GM12891 (cell line): Measurements from ENCODE around the gene WIPF1.
A peak's percentile ranks its signal among the peaks of the same experiment; 100 is the strongest.

Experiments used
- DNase-seq: peaks from one replicate; pipeline ENCODE4 v3.0.0; 2011; ENCODE audit warnings: low spot score; ENCODE audit not compliant: insufficient read length
- FAIRE-seq: peaks from 2 replicates; lab custom pipeline; 2011; peaks lifted over from hg19 to GRCh38; lab: Jason Lieb, UNC
- PAX5 ChIP-seq: IDR thresholded peaks from 2 replicates; pipeline ENCODE4 v1.6.1; 2011; ENCODE audit warnings: low read length, moderate library complexity, mild to moderate bottlenecking; ENCODE audit not compliant: insufficient read depth, severe bottlenecking
- POLR2A ChIP-seq: IDR thresholded peaks from 2 replicates; pipeline ENCODE4 v1.6.1; 2011; ENCODE audit warnings: low read depth, low read length, control low read depth
- POLR2AphosphoS5 ChIP-seq: IDR thresholded peaks from 2 replicates; pipeline ENCODE4 v1.6.1; 2011; ENCODE audit warnings: low read depth, low read length, control low read depth
- POU2F2 ChIP-seq: IDR thresholded peaks from 2 replicates; pipeline ENCODE4 v1.6.1; 2011; ENCODE audit warnings: low read depth, mild to moderate bottlenecking, control low read depth, low read length, moderate library complexity
- SPI1 ChIP-seq: IDR thresholded peaks from 2 replicates; pipeline ENCODE4 v1.6.1; 2011; ENCODE audit warnings: low read depth, low read length, control low read depth
- TAF1 ChIP-seq: IDR thresholded peaks from 2 replicates; pipeline ENCODE4 v1.6.1; 2011; ENCODE audit warnings: low read depth, low read length, control low read depth

WIPF1 gene

DNA sequence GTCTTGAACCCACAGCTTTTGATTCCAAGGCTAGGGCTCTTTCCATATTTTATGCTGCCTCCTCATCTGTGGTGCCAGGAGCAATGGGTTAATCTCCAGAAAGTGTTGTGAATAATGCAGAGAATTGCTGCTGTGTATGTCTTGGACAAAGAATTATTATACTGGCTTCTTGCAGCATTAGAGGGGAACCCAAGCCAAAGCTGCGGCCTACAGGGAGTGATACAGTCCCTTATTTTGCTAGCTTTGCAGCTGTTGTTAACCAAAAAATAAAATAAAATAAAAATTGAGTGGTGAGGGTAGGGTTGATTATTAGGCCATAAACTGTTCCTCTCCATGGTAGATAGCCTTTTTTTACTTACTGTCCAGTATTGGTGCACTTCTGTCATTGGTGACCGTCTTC, 16.7 kb downstream of the WIPF1 start:
- FAIRE-seq (no peak), DNase-seq (no peak)
- TF ChIP-seq SPI1: no peak
- no peak for TF ChIP-seq POLR2A
- TF ChIP-seq TAF1: no peak
- no peak for TF ChIP-seq POLR2AphosphoS5
- no peak for TF ChIP-seq PAX5
- no peak for TF ChIP-seq POU2F2

DNA sequence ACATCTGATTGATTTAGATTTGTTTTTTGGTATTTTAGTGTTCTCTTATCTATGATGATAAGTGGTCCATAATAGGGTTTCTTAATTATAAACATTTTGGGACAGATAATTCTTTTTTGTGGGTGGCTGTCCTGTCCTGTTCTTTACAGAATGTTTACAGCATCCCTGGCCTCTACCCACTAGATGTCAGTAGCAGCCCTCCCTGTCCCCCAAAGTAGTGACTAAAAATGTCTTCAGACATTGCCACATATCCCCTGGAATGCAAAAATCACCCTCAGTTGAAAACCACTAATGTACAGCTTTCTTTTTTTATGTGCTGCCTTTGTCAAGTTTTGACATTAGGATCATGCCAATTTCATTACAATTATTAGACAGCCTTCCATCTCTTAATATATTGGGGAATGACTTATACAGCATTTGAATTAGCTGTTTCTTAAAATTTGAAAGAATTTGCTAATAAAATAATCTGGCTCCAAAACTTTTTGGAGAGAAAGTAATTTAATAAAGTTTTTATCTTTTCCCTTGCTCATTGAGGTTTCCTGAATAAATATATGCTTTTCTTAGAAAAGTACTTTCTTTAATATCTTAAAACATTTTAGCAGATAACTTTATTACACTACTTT, 19.5 kb downstream of the WIPF1 start:
- no peak for FAIRE-seq
- no peak for TF ChIP-seq POU2F2
- no peak for TF ChIP-seq TAF1
- no peak for TF ChIP-seq POLR2A
- no peak for TF ChIP-seq SPI1
- no peak for TF ChIP-seq POLR2AphosphoS5
- TF ChIP-seq PAX5: no peak
- DNase-seq: no peak

DNA sequence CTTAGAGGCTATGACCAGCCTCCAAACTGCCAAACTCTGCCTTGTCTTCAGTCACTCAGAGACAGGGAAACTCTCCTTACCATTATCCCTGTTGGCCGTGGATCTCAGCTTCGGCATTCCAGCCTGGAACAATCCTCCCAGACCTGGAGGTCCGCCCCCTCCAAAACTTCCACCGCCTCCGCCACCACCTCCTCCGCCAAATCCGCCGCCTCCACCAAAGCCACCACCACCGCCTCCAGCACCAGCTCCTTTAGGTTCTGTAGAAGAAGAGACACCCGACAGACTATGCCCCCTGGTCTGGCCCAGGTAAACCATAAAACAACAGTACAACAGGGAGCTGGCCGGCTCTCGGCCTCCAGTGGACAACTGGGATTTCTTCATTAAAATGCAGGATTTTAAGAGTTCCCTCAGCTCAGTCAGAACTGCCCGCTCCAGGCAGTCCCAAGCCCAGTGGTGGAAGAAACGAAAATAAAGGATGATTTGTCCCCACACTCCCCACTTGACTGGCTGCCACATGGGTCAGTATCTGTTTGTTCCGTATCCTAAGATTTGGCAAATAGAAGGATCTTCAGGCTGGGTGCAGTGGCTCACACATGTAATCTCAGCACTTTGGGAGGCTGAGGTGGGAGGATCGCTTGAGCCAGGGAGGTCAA, 22.4 kb downstream of the WIPF1 start:
- TF ChIP-seq POU2F2 (no peak), SPI1 (no peak), POLR2AphosphoS5 (no peak), POLR2A (no peak), PAX5 (no peak), TAF1 (no peak)
- no peak for FAIRE-seq
- DNase-seq: no peak

DNA sequence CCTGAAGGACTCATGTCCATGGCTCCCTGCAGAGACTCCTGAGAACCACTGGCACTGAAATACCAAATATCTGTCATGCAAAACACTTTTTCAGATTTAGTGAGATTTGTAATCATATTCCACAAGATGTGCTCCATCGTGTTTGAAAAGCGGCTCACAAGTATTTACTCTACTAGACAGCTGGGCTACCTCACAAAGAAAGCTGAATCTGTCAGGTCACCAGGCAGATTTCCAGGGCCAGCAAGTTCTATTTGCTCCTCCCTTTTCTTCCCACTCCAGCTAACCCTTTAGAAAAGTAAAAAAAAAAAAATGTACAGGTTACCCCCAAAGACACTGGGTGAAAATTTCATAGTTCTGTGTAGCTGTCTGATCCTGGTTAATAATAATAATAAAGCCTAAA, 22.9 kb downstream of the WIPF1 start:
- no peak for TF ChIP-seq POU2F2
- TF ChIP-seq PAX5: no peak
- no peak for TF ChIP-seq TAF1
- no peak for TF ChIP-seq POLR2A
- TF ChIP-seq POLR2AphosphoS5: no peak
- TF ChIP-seq SPI1: no peak
- FAIRE-seq (no peak), DNase-seq (no peak)

DNA sequence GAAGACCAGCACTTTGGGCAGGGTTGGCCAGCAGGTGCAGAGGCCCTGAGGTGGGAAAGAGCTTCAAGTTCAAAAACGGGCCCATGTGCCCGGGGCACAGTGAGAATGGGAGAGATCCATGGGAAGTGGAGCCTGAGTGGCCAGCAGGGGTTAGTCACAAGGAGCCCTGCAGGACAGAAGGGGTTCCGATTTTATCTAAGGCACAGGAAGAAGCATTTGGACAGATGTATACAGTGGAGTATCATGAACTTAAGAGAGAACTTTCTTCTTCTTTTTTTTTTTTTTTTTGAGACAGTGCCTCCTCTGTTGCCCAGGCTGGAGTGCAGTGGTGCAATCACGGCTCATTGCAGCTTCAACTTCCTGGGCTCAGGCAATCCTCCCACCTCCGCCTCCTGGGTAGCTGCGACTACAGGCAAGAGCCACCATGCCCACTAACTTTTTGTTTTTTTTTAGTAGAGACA, 24.0 kb downstream of the WIPF1 start:
- TF ChIP-seq POU2F2: no peak
- TF ChIP-seq SPI1: no peak
- TF ChIP-seq TAF1: no peak
- TF ChIP-seq POLR2AphosphoS5: no peak
- TF ChIP-seq PAX5: no peak
- TF ChIP-seq POLR2A: no peak
- FAIRE-seq: no peak
- DNase-seq: no peak

DNA sequence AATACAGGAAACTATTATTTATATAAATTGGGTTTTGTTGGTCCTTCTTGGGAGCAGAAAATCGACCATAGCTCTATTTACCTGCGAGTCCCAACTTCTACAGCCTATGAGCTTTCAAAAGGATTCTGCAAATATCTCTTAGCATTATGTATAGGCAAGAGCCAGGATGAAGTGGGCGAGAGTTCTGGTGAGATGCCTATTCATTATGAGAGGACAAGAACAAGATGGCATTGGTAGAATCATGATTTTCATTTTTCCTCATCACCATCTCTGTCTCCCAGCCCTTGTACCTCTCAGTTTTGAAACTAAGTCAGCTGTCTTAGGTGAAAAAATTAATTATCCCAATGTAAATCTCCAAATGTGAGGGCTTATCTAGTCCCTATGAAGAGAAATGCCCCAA, 25.0 kb downstream of the WIPF1 start:
- DNase-seq (no peak), FAIRE-seq (no peak)
- TF ChIP-seq SPI1 (no peak), TAF1 (no peak), POU2F2 (no peak), POLR2AphosphoS5 (no peak), POLR2A (no peak), PAX5 (no peak)

DNA sequence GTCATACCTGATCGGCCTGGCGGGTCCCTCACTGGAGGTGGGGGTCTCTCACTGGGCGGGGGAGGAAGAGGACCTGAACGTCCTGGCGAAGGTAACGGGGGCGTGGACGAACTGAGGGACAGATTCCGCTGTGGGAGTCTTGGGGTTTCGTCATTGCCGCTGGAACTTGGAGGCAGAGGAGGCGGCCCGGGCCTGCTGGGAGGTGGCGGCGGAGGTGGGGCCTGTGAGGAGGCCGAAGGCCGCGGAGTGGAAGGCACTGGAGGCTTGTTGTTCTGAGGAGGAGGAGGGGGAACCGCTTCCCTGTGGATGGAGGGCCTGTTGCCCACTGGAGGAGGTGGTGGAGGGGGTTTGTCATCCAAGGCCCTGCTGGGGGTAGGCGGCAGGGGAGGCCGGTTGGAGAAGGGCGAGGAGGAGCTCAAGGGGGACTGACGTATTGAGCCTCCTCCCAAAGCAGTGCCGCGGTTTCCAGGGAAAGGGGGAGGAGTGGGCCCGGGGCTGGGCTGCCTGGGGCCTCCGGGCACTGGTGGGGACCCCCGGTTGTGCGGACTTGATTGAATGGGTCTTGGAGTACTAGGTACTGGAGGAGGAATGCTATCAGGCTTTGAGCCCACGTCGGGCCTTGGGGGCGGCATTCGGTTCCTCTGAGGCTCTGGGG, 25.8 kb downstream of the WIPF1 start:
- TF ChIP-seq TAF1: no peak
- peak; percentile 60; the same call in 1 of the 2 replicates for TF ChIP-seq POLR2AphosphoS5
- FAIRE-seq (no peak), DNase-seq (no peak)

DNA sequence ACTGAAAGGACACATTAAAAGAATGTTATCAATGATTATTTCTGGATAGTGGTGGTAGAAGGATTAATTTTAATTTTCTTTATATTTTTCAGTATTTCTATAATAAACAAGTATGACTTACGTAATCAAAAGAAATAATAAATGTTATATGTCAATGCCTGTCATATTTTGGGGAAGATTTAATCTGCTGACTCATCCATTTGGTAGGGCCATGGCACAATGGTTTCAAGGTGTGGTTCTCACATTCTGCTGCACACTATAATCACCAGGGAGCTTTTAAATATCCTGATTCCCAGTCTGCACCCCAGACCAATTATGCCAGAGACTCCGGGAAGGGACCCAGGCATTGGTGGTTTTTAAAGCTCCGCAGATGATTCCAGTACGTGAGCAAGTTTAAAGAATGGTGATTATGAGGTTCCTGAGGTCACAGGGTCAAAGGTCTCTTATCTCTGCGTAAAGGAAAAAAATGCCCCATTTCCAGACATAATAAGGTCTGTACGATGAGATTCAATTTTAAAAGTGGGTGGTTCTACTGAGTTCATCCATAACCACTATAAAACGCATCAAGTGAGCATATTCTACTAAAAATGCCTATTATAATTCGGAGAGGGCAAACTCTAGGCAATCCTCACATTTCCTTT, 27.2 kb downstream of the WIPF1 start:
- DNase-seq: no peak
- FAIRE-seq: no peak
- TF ChIP-seq POU2F2 (no peak), PAX5 (no peak), SPI1 (no peak), POLR2A (no peak), TAF1 (no peak), POLR2AphosphoS5 (no peak)

DNA sequence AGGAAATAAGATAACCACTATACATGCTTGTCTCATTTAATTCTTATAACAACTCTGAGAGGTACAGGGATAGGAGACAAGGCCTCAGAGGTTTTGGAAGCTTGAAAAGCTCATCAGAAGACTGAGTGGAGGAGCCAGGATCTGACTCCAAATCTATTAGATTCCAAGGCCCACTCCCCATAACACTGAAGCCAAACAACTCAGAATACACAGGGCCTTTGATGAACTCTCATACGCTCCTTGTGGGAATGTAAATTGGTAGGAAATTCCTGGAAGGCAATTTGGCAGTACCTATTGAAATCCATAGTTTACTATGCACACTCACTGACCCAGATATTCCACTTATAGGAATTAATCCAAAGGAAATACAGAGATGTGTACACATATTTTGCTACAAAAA, 27.9 kb downstream of the WIPF1 start:
- TF ChIP-seq TAF1: no peak
- no peak for TF ChIP-seq POU2F2
- no peak for TF ChIP-seq PAX5
- no peak for TF ChIP-seq SPI1
- no peak for TF ChIP-seq POLR2A
- TF ChIP-seq POLR2AphosphoS5: no peak; the same call in 1 of the 2 replicates
- DNase-seq (no peak), FAIRE-seq (peak; percentile 9)
